ENCODE measurements around the gene ELMO1.

Gene ELMO1

DNA sequence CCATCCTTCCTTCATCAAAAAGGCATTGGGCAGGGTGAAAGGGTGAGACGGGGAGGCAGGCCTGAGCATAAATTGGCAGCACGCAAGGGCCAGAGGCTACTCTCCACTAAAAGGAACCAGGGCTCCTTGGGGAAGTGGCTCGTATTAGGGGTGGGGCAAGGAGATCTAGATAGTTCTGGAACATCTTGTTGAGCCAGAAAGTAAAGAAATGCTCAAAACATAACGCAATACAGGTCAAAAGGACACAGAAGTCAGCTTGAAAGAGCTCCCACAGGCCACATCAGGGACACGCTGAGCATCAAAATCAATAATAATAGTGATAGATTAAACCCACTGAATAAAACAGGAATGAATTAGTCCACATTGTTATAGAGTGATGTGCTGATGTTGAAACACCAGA lies 203.1 kb downstream of the ELMO1 start:
- no peak for DNase-seq (ENCODE audit: extremely low spot score)
- ChIA-PET CTCF (no interaction called here), POLR2A (no interaction called here)
- TF ChIP-seq ZNF384 (IDR thresholded peaks at IDR 0.05) (no peak), CTBP1 (IDR thresholded peaks at IDR 0.05; ENCODE audit: borderline replicate concordance) (no peak), HDGF (IDR thresholded peaks at IDR 0.05; ENCODE audit: borderline replicate concordance) (no peak), FOXK2 (IDR thresholded peaks at IDR 0.05) (no peak), L3MBTL2 (conservative IDR thresholded peaks at IDR 0.05) (no peak), SP1 (IDR thresholded peaks at IDR 0.05) (no peak), FOXM1 (IDR thresholded peaks at IDR 0.05; ENCODE audit: borderline replicate concordance) (no peak), SUZ12 (IDR thresholded peaks at IDR 0.05) (no peak), ELF4 (IDR thresholded peaks at IDR 0.05) (no peak), FOXA1 (IDR thresholded peaks at IDR 0.05) (no peak)
- TF ChIP-seq, protein P1, sequence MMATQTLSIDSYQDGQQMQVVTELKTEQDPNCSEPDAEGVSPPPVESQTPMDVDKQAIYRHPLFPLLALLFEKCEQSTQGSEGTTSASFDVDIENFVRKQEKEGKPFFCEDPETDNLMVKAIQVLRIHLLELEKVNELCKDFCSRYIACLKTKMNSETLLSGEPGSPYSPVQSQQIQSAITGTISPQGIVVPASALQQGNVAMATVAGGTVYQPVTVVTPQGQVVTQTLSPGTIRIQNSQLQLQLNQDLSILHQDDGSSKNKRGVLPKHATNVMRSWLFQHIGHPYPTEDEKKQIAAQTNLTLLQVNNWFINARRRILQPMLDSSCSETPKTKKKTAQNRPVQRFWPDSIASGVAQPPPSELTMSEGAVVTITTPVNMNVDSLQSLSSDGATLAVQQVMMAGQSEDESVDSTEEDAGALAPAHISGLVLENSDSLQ (IDR thresholded peaks at IDR 0.05): no peak

DNA sequence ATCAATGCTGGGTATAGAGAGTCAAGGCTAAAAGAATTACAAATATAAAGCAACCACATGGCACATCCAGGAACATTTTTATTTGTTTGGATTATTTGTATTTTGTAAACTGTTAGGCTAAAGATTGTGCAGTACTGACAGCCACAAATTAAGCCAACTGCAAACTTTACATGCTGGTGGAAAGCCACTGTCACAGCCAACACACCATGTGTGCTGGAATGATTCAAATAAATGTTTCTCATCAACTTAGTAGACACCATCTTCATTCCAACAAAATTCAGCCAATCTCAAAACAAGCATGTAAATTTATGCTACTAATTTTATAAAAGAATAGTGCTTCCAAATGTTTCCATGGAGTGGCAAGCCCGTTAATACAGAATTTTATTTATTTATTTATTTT lies 211.8 kb downstream of the ELMO1 start:
- no peak for DNase-seq (ENCODE audit: extremely low spot score)
- TF ChIP-seq NFRKB (IDR thresholded peaks at IDR 0.05) (no peak), FOXA1 (IDR thresholded peaks at IDR 0.05) (no peak), L3MBTL2 (conservative IDR thresholded peaks at IDR 0.05) (no peak), ARNT (IDR thresholded peaks at IDR 0.05) (no peak), TARDBP (IDR thresholded peaks at IDR 0.05) (no peak), SP1 (IDR thresholded peaks at IDR 0.05) (no peak), BHLHE40 (IDR thresholded peaks at IDR 0.05; ENCODE audit: borderline replicate concordance) (no peak)
- POLR2A ChIA-PET: no interaction called here
- CTCF ChIA-PET: no interaction called here

DNA sequence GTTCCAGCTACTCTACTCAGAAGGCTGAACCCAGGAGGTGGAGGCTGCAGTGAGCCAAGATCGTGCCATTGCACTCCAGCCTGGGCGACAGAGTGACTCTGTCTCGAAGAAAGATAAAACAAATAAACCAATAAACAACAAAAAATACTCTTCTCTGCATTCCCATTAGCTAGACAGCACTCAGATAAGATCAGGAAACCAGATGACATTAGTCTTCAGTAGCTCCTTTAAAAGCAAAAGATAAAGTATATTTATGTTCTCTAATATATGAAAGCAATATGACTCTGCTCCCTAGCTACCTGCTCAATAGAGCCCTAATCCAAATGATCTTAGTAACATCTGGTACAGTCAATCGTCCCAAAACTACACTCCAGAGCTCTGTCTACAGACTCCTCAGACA lies 212.9 kb downstream of the ELMO1 start:
- no peak for DNase-seq (ENCODE audit: extremely low spot score)
- ChIA-PET CTCF (interaction anchor here (1.0 kb wide), 1 partner anchor 598 kb away, joined by 3 read pairs; no protein-coding TSS in a partner anchor), POLR2A (no interaction called here)
- TF ChIP-seq NFRKB (IDR thresholded peaks at IDR 0.05) (no peak), HDGF (IDR thresholded peaks at IDR 0.05; ENCODE audit: borderline replicate concordance) (no peak), SP1 (IDR thresholded peaks at IDR 0.05) (no peak), CTBP1 (IDR thresholded peaks at IDR 0.05; ENCODE audit: borderline replicate concordance) (no peak), BHLHE40 (IDR thresholded peaks at IDR 0.05; ENCODE audit: borderline replicate concordance) (no peak), SUZ12 (IDR thresholded peaks at IDR 0.05) (no peak), FOXM1 (IDR thresholded peaks at IDR 0.05; ENCODE audit: borderline replicate concordance) (no peak), ARNT (IDR thresholded peaks at IDR 0.05) (no peak), ELF4 (IDR thresholded peaks at IDR 0.05) (no peak)
- TF ChIP-seq, protein P1 (IDR thresholded peaks at IDR 0.05): no peak

DNA sequence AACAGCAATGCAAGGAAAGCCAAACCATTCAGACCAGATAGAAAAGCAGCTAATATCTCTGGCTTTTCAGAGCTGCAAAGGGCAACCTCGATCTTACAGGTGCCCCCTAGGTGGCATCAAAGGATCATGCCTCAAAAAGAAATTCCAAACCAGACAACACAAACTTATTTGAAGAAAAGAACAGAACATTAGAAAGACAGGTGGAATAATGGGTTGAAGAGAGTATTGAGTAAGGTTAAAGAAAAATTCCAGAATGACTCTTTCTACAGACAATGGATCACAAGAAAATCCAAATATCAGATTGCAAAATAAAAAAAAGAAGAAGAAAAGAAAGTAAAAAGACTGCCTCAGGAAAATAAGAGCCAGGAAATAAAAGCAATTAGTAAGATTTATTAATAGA lies 213.7 kb downstream of the ELMO1 start:
- ChIA-PET POLR2A (no interaction called here), CTCF (interaction anchor here (0.7 kb wide), 1 partner anchor 17 kb away, joined by 4 read pairs; no protein-coding TSS in a partner anchor)
- peak; percentile 25 for DNase-seq (ENCODE audit: extremely low spot score)
- TF ChIP-seq ELF4 (IDR thresholded peaks at IDR 0.05) (no peak), HDGF (IDR thresholded peaks at IDR 0.05; ENCODE audit: borderline replicate concordance) (no peak), ARNT (IDR thresholded peaks at IDR 0.05) (no peak), BHLHE40 (IDR thresholded peaks at IDR 0.05; ENCODE audit: borderline replicate concordance) (no peak), L3MBTL2 (conservative IDR thresholded peaks at IDR 0.05) (no peak), LEF1 (IDR thresholded peaks at IDR 0.05; ENCODE audit: borderline replicate concordance) (no peak), CTBP1 (IDR thresholded peaks at IDR 0.05; ENCODE audit: borderline replicate concordance) (no peak)

DNA sequence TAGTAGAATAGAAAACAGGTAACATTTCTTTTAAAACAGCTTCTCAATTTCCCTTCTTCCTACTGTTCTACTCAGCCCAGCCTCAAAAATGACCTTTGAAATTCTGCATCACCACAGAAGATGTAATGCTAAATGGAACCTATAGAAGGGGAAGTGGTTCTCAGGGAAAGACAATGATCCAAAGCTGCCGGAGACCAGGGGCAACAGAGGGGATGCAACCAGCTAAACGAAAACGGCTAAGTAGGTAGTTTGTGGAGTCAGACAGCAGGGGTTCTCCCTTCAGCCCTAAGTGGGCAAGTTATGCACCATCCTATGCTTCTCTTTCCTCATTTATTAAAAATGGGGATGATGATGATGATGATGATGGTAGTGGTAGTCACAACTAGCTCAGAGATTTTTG lies 214.3 kb downstream of the ELMO1 start:
- no peak for DNase-seq (ENCODE audit: extremely low spot score)
- ChIA-PET POLR2A (no interaction called here), CTCF (no interaction called here)
- TF ChIP-seq TARDBP (IDR thresholded peaks at IDR 0.05) (no peak), LEF1 (IDR thresholded peaks at IDR 0.05; ENCODE audit: borderline replicate concordance) (no peak), ARNT (IDR thresholded peaks at IDR 0.05) (no peak), FOXA1 (IDR thresholded peaks at IDR 0.05) (no peak), SUZ12 (IDR thresholded peaks at IDR 0.05) (no peak), FOXK2 (IDR thresholded peaks at IDR 0.05) (no peak), ZNF384 (IDR thresholded peaks at IDR 0.05) (no peak), FOXM1 (IDR thresholded peaks at IDR 0.05; ENCODE audit: borderline replicate concordance) (no peak), BHLHE40 (IDR thresholded peaks at IDR 0.05; ENCODE audit: borderline replicate concordance) (no peak)

DNA sequence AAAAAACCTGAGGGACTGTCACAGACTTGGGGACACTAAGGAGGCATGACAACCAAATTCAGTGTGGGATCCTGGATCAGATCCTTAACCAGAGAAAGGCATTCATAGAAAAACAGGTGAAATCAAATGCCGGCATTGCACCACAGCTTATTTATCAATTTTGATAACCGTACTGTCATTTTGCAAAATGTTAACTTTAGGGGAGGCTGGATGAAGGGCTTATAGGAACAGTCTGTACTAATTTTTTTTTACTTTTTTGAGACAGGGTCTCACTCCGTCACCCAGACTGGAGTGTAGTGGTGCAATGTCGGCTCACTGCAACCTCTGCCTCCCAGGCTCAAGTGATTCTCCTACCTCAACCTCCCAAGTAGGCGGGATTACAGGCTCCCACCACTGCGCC lies 217.1 kb downstream of the ELMO1 start:
- TF ChIP-seq HDGF (IDR thresholded peaks at IDR 0.05; ENCODE audit: borderline replicate concordance) (no peak), SP1 (IDR thresholded peaks at IDR 0.05) (no peak), SUZ12 (IDR thresholded peaks at IDR 0.05) (no peak), ELF4 (IDR thresholded peaks at IDR 0.05) (no peak)
- DNase-seq (ENCODE audit: extremely low spot score): no peak
- POLR2A ChIA-PET: no interaction called here
- CTCF ChIA-PET: no interaction called here

DNA sequence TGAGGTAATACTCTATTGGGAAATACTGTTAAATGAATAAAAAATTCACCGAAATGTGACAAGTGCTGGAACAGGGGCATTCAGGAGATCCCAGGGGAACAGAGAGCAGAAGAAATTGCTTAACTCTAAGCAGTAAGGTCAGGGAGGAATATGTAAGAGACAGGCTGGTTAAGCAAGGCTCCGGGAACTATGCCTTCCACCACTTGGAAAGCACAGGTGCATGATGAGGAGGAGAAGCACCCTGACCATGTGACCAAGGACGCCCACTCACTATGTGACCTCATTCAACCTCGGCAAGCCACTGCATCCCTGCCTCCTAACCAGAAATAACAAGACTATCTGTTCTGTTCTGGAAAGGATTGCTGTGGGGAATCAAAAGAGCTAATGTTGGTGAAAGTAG lies 218.4 kb downstream of the ELMO1 start:
- DNase-seq (ENCODE audit: extremely low spot score): no peak
- POLR2A ChIA-PET: no interaction called here
- TF ChIP-seq, protein P1 (IDR thresholded peaks at IDR 0.05): no peak
- no peak for TF ChIP-seq L3MBTL2 (conservative IDR thresholded peaks at IDR 0.05)
- TF ChIP-seq SUZ12 (IDR thresholded peaks at IDR 0.05): no peak
- no peak for TF ChIP-seq FOXM1 (IDR thresholded peaks at IDR 0.05; ENCODE audit: borderline replicate concordance)
- TF ChIP-seq FOXK2 (IDR thresholded peaks at IDR 0.05): no peak
- TF ChIP-seq HDGF (IDR thresholded peaks at IDR 0.05; ENCODE audit: borderline replicate concordance): no peak
- no peak for TF ChIP-seq FOXA1 (IDR thresholded peaks at IDR 0.05)
- no peak for TF ChIP-seq NFRKB (IDR thresholded peaks at IDR 0.05)
- TF ChIP-seq SP1 (IDR thresholded peaks at IDR 0.05): no peak
- TF ChIP-seq TARDBP (IDR thresholded peaks at IDR 0.05): no peak
- TF ChIP-seq LEF1 (IDR thresholded peaks at IDR 0.05; ENCODE audit: borderline replicate concordance): no peak
- CTCF ChIA-PET: no interaction called here
